ENCODE results near the gene RABIF.
"Not testable (repeated sequence)": the region's sequence is repeated elsewhere in the genome, so short reads cannot be mapped to it uniquely, and the experiment has no call there.

RABIF gene

DNA sequence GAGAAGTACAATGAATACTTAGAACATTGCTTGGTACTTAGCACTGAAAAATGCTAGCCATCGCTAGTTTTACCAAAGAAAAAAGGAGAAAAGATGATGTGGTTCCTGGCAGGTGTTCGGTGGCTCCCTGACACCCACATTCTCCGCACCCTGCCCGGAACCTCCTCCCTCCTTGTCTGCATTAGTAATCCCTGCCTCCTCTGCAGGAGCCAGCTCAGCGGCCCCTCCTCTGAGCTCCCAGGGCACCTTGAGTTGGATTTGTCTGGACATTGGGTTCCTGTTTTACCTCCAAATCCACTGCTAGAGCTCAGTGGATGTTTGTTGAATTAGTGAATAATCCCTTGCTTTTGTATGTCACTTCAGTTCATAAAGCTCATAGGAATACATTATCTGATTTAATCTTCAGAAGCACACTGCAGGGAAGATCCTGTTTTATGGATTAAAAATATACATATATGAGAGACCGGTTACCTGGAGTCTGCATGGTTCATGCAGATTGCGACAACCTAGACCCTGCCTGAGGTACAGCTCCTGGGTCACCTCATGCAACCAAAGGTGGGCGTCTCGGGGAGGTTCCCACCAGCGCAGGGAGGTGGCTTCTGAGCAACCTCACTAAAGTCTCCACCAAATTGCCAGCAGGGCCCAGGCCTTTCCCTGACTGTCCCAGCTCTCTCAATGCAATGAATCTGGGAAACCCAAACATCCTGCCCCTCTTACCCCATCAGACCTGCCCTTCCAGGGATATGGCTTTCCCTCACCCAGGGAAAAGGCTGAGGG, 54.0 kb downstream of the RABIF start:
- DNase-seq (ENCODE audit: low read depth) = no peak

DNA sequence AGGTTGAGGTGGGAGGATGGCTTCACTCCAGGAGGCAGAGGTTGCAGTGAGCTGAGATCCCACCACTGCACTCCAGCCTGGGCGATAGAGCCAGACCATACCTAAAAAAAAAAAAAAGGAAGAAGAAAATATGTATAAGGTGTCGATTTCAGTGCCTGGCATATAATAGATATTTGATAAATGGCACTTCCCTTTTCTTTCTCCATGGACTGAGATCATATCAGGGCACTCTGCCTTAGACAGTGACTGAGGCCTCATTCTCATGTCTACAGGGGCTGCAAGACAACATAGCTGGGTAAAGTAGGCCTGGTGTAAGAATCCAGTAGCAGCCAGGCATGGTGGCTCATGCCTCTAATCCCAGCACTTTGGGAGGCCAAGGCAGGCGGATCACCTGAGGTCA, 57.0 kb downstream of the RABIF start:
- no peak for DNase-seq (ENCODE audit: low read depth)

DNA sequence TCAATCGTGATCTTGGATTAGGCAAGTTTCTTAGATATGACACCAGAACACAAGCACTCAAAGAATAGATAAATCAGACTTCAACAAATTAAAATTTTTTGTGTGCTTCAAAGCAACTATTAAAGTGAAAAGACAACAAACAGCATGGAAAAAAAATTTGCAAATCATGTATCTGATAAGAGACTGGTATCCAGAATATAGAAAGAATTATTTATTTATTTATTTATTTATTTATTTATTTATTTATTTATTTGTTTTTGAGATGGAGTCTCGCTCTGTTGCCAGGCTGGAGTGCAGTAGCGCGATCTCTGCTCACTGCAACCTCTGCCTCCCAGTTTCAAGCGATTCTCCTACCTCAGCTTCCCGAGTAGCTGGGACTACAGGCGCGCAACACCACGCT, 59.7 kb downstream of the RABIF start:
- not testable (repeated sequence) for DNase-seq (ENCODE audit: low read depth)

Measured in amniotic epithelial cell (primary cell).